ENCODE results near the gene KCNH3. TPM values are rescaled to one million over a fixed set of nuclear protein-coding genes. Genes with fewer than 3 reads are reported as not detected.

KCNH3 gene
- total and polyA plus RNA-seq, 2 experiments from 2014 or later: 0.21 to 0.52 TPM

GRCh38 chr12:49529414-49529813 is 9.4 kb upstream of the KCNH3 start (continued):
- no peak for TF ChIP-seq ZNF462 (CRISPR knock-in tag; IDR thresholded peaks at IDR 0.05)
- no peak for TF ChIP-seq EZH2phosphoT487 (IDR thresholded peaks at IDR 0.05; ENCODE audit: unreplicated experiment)
- TF ChIP-seq POLR2AphosphoS5 (IDR thresholded peaks at IDR 0.05; ENCODE audit: low read depth): no peak
- TF ChIP-seq ETS1 (IDR thresholded peaks at IDR 0.05): no peak
- no peak for TF ChIP-seq EZH2 (IDR thresholded peaks at IDR 0.05; ENCODE audit: low read depth, unreplicated experiment)
- TF ChIP-seq STAT1 (IDR thresholded peaks at IDR 0.05; ENCODE audit: unreplicated experiment): no peak
- no peak for TF ChIP-seq ZNF331 (CRISPR knock-in tag; IDR thresholded peaks at IDR 0.05; ENCODE audit: low read depth)
- TF ChIP-seq CREB1 (CRISPR knock-in tag; IDR thresholded peaks at IDR 0.05; ENCODE audit: low read depth): no peak
- no peak for TF ChIP-seq NANOG (IDR thresholded peaks at IDR 0.05; ENCODE audit: borderline replicate concordance)
- no peak for TF ChIP-seq REST (IDR thresholded peaks at IDR 0.05; ENCODE audit: unreplicated experiment)
- no peak for TF ChIP-seq JUNB (IDR thresholded peaks at IDR 0.05; ENCODE audit: unreplicated experiment)

Data from GM23338 (cell line).